HFFc6 (cell line): Measurements from ENCODE around the gene ARFGEF2. TPM values are rescaled to one million over a fixed set of nuclear protein-coding genes. Genes with fewer than 3 reads are reported as not detected.

ENCODE experiments used
- DNase-seq: peaks from one replicate; pipeline ENCODE4 v3.0.0-alpha.2; 2018
- H3K27ac Mint-ChIP-seq: 2 replicates; pipeline ENCODE4 v1.8.0; 2020; ENCODE audit warnings: mild to moderate bottlenecking, mixed read lengths
- H3K27me3 Mint-ChIP-seq: 2 replicates; pipeline ENCODE4 v1.8.0; 2021; ENCODE audit warnings: mild to moderate bottlenecking, moderate library complexity, mixed read lengths; ENCODE audit not compliant: insufficient read depth
- H3K36me3 Mint-ChIP-seq: 2 replicates; pipeline ENCODE4 v1.8.0; 2021; ENCODE audit warnings: low read depth, mixed read lengths
- H3K4me1 Mint-ChIP-seq: 2 replicates; pipeline ENCODE4 v1.8.0; 2020; ENCODE audit warnings: low read depth, mixed read lengths
- H3K4me3 Mint-ChIP-seq: 2 replicates; pipeline ENCODE4 v1.8.0; 2020; ENCODE audit warnings: mild to moderate bottlenecking, moderate library complexity, mixed read lengths
- H3K9me3 Mint-ChIP-seq: 2 replicates; pipeline ENCODE4 v1.8.0; 2020; ENCODE audit warnings: mild to moderate bottlenecking, mixed read lengths
- CTCF ChIP-seq: fragments of 200-600 bp; sonication (generic); IDR thresholded peaks from 2 replicates; pipeline ENCODE4 v1.5.0; 2021; ENCODE audit warnings: antibody characterized with exemption, mild to moderate bottlenecking
- total RNA-seq, 6 experiments: library from RNA; stranded (reverse); fragmentation: NEBNext Ultra II Directional; extraction: Animal tissue kit (Norgen Biotek cat#: 25700); gene quantifications; 2 replicates in 1 of 6; 3 replicates in 5 of 6; pipeline ENCODE4 v1.2.3, GENCODE V29; 2021

Gene ARFGEF2
- total RNA-seq, 6 experiments from 2014 or later, result 25.4 to 28.3 (median 26.2) TPM

- DNase-seq, result no peak
- H3K4me3 Mint-ChIP-seq, result 0 out of 2 replicates have a peak overlapping the region, but pooled peaks have one; percentile 13
- H3K36me3 Mint-ChIP-seq, result peaks cover 7% of the 10 kb centered on the region; the same call in 1 of the 2 replicates
- H3K27me3 Mint-ChIP-seq, result no peaks in the 10 kb centered on the region
- H3K27ac Mint-ChIP-seq, result no peak overlapping the region
- peaks cover 57% of the 10 kb centered on the region for H3K4me1 Mint-ChIP-seq
- no peaks in the 10 kb centered on the region for H3K9me3 Mint-ChIP-seq
- TF ChIP-seq CTCF, result no peak
Observed at GRCh38 chr20:48924756-48925109, 3.2 kb downstream of the ARFGEF2 start.

DNA sequence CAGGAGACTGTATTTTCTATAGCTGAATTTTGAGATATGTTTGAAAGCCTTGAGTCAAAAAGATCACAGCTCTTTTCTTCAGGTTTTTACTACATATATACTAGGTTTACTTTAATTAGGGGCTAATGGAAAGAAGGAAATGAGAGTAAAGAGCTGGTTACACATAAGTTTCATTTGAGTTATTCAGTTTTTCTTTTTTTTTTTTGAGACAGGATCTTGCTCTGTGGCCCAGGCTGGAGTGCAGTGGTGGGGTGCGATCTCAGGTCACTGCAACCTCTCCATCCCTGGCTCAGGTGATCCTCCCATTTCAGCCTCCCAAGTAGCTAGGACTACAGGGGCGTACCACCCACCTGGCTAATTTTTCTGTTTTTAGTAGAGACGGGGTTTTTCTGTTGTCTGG is 4.8 kb downstream of the ARFGEF2 start:
- DNase-seq, result no peak
- no peak overlapping the region for H3K4me3 Mint-ChIP-seq
- peaks cover 45% of the 10 kb centered on the region for H3K4me1 Mint-ChIP-seq
- H3K27ac Mint-ChIP-seq, result no peak overlapping the region
- H3K36me3 Mint-ChIP-seq, result peaks cover 7% of the 10 kb centered on the region; the same call in 1 of the 2 replicates
- no peaks in the 10 kb centered on the region for H3K9me3 Mint-ChIP-seq
- no peak for TF ChIP-seq CTCF
- no peaks in the 10 kb centered on the region for H3K27me3 Mint-ChIP-seq

DNA sequence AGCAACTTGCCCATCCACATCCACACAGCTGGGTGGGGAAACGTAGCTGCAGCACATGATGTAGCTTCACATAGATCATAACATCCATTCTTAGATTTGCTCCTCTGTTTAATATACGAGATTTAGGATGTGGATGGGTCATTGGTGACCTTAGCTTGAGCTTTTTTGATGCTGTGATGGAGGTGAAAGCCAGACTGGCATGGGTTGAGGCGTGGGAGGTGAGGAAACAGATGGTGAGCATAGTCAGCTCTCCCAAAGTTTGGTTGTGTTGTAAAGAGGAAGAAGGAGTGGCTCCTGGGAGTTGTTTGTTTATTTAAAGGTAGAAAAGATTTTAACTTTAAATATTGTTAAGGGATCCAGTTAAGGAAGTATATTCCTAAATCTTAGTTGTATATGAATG is 5.3 kb downstream of the ARFGEF2 start:
- Mint-ChIP-seq H3K27me3 (no peaks in the 10 kb centered on the region), H3K4me1 (peaks cover 43% of the 10 kb centered on the region), H3K27ac (no peak overlapping the region), H3K36me3 (peaks cover 7% of the 10 kb centered on the region; the same call in 1 of the 2 replicates), H3K4me3 (no peak overlapping the region), H3K9me3 (no peaks in the 10 kb centered on the region)
- DNase-seq, result no peak
- TF ChIP-seq CTCF, result no peak

DNA sequence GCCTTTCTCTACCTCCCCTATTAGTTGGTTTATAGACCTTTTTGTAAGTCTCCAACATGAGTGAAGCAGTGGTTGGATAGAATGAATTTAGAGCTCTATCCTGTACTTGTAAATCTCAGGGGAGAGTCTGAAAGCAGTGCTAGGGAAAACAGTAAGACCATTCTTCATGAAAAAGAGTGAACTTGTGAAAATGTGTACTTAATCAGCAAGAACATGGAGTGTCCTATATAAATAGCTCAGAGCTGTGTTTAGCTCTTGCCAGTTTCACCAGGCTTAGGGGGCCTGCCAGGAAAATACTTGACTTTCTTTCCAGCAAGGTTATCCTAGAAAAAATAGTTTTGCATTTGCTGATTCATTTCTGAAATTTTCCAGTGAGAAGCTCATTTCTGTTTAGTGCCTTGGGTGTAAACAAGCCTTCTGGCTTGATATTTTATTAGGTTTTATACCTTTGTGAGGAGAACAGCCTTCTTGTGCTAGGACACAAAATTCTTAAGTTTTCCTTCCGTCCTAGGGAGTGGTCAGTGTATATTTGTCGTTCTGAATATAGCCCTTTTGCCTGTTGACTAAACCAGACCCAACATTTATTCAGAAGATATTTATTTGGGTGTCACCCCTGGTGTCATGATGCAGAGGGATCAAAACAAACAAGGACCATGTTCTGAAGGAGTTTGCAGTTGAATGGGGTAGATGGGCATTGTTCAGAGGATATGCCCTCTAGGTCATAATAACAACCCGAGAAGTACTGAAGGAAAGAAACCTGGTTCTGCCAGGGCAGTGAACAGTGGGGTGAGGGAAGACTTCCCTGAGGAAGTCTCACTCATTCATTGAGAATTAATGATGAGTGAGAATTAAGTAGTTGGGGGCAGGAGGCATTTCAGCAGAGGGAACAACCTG is 7.6 kb downstream of the ARFGEF2 start:
- TF ChIP-seq CTCF, result no peak
- Mint-ChIP-seq H3K4me3 (peak overlapping the region; percentile 16; the same call in 1 of the 2 replicates), H3K4me1 (peaks cover 26% of the 10 kb centered on the region), H3K27ac (no peak overlapping the region), H3K36me3 (peaks cover 7% of the 10 kb centered on the region; the same call in 1 of the 2 replicates), H3K9me3 (no peaks in the 10 kb centered on the region), H3K27me3 (no peaks in the 10 kb centered on the region)
- DNase-seq, result peak; percentile 57

GRCh38 chr20:48930035-48930434 is 8.5 kb downstream of the ARFGEF2 start:
- peaks cover 12% of the 10 kb centered on the region; the same call in 1 of the 2 replicates for H3K36me3 Mint-ChIP-seq
- H3K27ac Mint-ChIP-seq, result no peak overlapping the region
- H3K4me3 Mint-ChIP-seq, result no peak overlapping the region
- H3K4me1 Mint-ChIP-seq, result peaks cover 23% of the 10 kb centered on the region
- no peak for TF ChIP-seq CTCF
- H3K9me3 Mint-ChIP-seq, result no peaks in the 10 kb centered on the region
- DNase-seq, result no peak
- H3K27me3 Mint-ChIP-seq, result no peaks in the 10 kb centered on the region
